GM23338 (cell line): Measurements from ENCODE around the gene HS6ST3. TPM values are rescaled to one million over a fixed set of nuclear protein-coding genes. Genes with fewer than 3 reads are reported as not detected.

ENCODE experiments used
- ATAC-seq: fragments of 200-7000 bp; cut with Tn5 transposase; 3 replicates; pipeline ENCODE4 v1.9.1; 2020
- DNase-seq: peaks from one replicate; pipeline ENCODE4 v3.0.0-alpha.2; 2015; ENCODE audit warnings: low spot score
- H2AFZ ChIP-seq: fragments of 200-600 bp; sonication (generic); 2 replicates; pipeline ENCODE4 v1.8.0; 2016; ENCODE audit warnings: antibody characterized with exemption, mild to moderate bottlenecking, moderate library complexity
- H3F3A ChIP-seq: fragments of 200-600 bp; sonication (generic); replicated peaks from 2 replicates; pipeline ENCODE4 v1.8.0; 2017; ENCODE audit warnings: antibody characterized with exemption, mixed run types, low read depth
- H3K27ac ChIP-seq: fragments of 200-600 bp; sonication (generic); 2 replicates; pipeline ENCODE4 v1.6.1; 2016; ENCODE audit warnings: low read depth
- H3K27me3 ChIP-seq: fragments of 200-600 bp; sonication (generic); 2 replicates; pipeline ENCODE4 v1.8.0; 2016; ENCODE audit warnings: mild to moderate bottlenecking, mixed run types, moderate library complexity; ENCODE audit not compliant: insufficient read depth
- H3K36me3 ChIP-seq: fragments of 200-600 bp; sonication (generic); 2 replicates; pipeline ENCODE4 v1.8.0; 2016; ENCODE audit warnings: mild to moderate bottlenecking; ENCODE audit not compliant: insufficient read depth
- H3K4me1 ChIP-seq: fragments of 200-600 bp; sonication (generic); 2 replicates; pipeline ENCODE4 v1.8.0; 2016; ENCODE audit warnings: mild to moderate bottlenecking, moderate library complexity; ENCODE audit not compliant: insufficient read depth
- H3K4me2 ChIP-seq: fragments of 200-600 bp; sonication (generic); 2 replicates; pipeline ENCODE4 v1.7.1; 2017; ENCODE audit warnings: mixed run types
- H3K4me3 ChIP-seq: fragments of 200-600 bp; sonication (generic); 2 replicates; pipeline ENCODE4 v1.6.1; 2016; ENCODE audit warnings: mixed run types
- H3K79me2 ChIP-seq: fragments of 200-600 bp; sonication (generic); replicated peaks from 2 replicates; pipeline ENCODE4 v1.8.0; 2017; ENCODE audit warnings: mild to moderate bottlenecking; ENCODE audit not compliant: insufficient read depth
- H3K9me2 ChIP-seq: fragments of 200-600 bp; sonication (generic); 2 replicates; pipeline ENCODE4 v1.8.0; 2017; ENCODE audit not compliant: insufficient read depth
- H4K20me1 ChIP-seq: fragments of 200-600 bp; sonication (generic); replicated peaks from 2 replicates; pipeline ENCODE4 v1.8.0; 2017; ENCODE audit warnings: mild to moderate bottlenecking; ENCODE audit not compliant: insufficient read depth
- H3K27ac Mint-ChIP-seq: 2 replicates; pipeline ENCODE4 v1.8.0; 2020; ENCODE audit warnings: inconsistent platforms, mild to moderate bottlenecking, moderate library complexity, mixed read lengths
- H3K27me3 Mint-ChIP-seq: 3 replicates; pipeline ENCODE4 v1.8.0; 2022; ENCODE audit warnings: low read depth, mild to moderate bottlenecking, moderate library complexity, mixed read lengths, inconsistent platforms; ENCODE audit not compliant: insufficient read depth, poor library complexity
- H3K36me3 Mint-ChIP-seq: 3 replicates; pipeline ENCODE4 v1.8.0; 2021; ENCODE audit warnings: low read depth, mild to moderate bottlenecking, inconsistent platforms, moderate library complexity, mixed read lengths
- H3K4me1 Mint-ChIP-seq: 3 replicates; pipeline ENCODE4 v1.8.0; 2020; ENCODE audit warnings: mild to moderate bottlenecking, inconsistent platforms, mixed read lengths
- H3K4me3 Mint-ChIP-seq: 3 replicates; pipeline ENCODE4 v1.8.0; 2021; ENCODE audit warnings: moderate library complexity, mild to moderate bottlenecking, inconsistent platforms, mixed read lengths
- H3K9me3 Mint-ChIP-seq: 3 replicates; pipeline ENCODE4 v1.8.0; 2020; ENCODE audit warnings: moderate library complexity, mild to moderate bottlenecking, inconsistent platforms, mixed read lengths
- CREB1 ChIP-seq: fragments of 250-450 bp; sonication (Bioruptor Pico); IDR thresholded peaks from 2 replicates; pipeline ENCODE4 v1.5.0; 2020; ENCODE audit warnings: low read depth, mild to moderate bottlenecking, moderate library complexity
- CTCF ChIP-seq, 2 experiments: fragments of 200-600 bp in 1 of 2; sonication (generic) in 1 of 2; conservative IDR thresholded peaks; 2 replicates each; pipeline versions ENCODE4 v1.5.1 to v1.6.1; 2016 to 2017; ENCODE audit warnings: antibody characterized with exemption in 2 of 2, low read depth in 2 of 2, mild to moderate bottlenecking in 2 of 2, moderate library complexity in 1 of 2
- ETS1 ChIP-seq: IDR thresholded peaks from 2 replicates; pipeline ENCODE4 v1.6.1; 2016; ENCODE audit warnings: antibody characterized with exemption
- EZH2 ChIP-seq: fragments of 200-600 bp; sonication (generic); IDR thresholded peaks from one replicate; pipeline ENCODE4 v1.8.0; 2017; ENCODE audit warnings: antibody characterized with exemption, mild to moderate bottlenecking, low read depth; ENCODE audit not compliant: unreplicated experiment
- EZH2phosphoT487 ChIP-seq: fragments of 200-600 bp; sonication (generic); IDR thresholded peaks from one replicate; pipeline ENCODE4 v1.8.1; 2018; ENCODE audit warnings: antibody characterized with exemption; ENCODE audit not compliant: unreplicated experiment
- NANOG ChIP-seq: IDR thresholded peaks from 2 replicates; pipeline ENCODE4 v1.6.1; 2016; ENCODE audit warnings: antibody characterized with exemption, borderline replicate concordance
- POLR2AphosphoS5 ChIP-seq: IDR thresholded peaks from 2 replicates; pipeline ENCODE4 v1.6.1; 2016; ENCODE audit warnings: antibody characterized with exemption, low read depth
- STAT1 ChIP-seq: IDR thresholded peaks from one replicate; pipeline ENCODE4 v1.6.1; 2016; ENCODE audit warnings: antibody characterized with exemption; ENCODE audit not compliant: unreplicated experiment
- ZNF114 ChIP-seq: fragments of 250-450 bp; sonication (Bioruptor Pico); IDR thresholded peaks from 2 replicates; pipeline ENCODE4 v1.5.0; 2020; ENCODE audit warnings: mild to moderate bottlenecking, moderate library complexity
- ZNF462 ChIP-seq: fragments of 250-450 bp; sonication (Bioruptor Pico); IDR thresholded peaks from 2 replicates; pipeline ENCODE4 v1.5.0; 2020; ENCODE audit warnings: mild to moderate bottlenecking, moderate library complexity
- polyA plus RNA-seq: library from polyadenylated mRNA; unstranded; fragments of >200 nt; fragmentation: Nextera tagmentation; extraction: Ambion mirVana; gene quantifications from 2 replicates; pipeline ENCODE4 v1.2.1, GENCODE V29; 2016
- total RNA-seq: library from RNA; depleted of rRNA; stranded (reverse); fragments of >200 nt; shearing (Covaris generic); gene quantifications from 2 replicates; pipeline ENCODE4 v1.2.3, GENCODE V29; 2014

Gene HS6ST3
- total and polyA plus RNA-seq, 2 experiments from 2014 or later, result 0.52 to 0.80 TPM

GRCh38 chr13:96553796-96554195, 463.9 kb downstream of the HS6ST3 start:
- Mint-ChIP-seq H3K36me3 (no peaks in the 10 kb centered on the region), H3K4me3 (no peak overlapping the region), H3K9me3 (no peaks in the 10 kb centered on the region), H3K27ac (no peak overlapping the region), H3K27me3 (no peaks in the 10 kb centered on the region), H3K4me1 (peaks cover 5% of the 10 kb centered on the region; the same call in 1 of the 3 replicates)
- TF ChIP-seq STAT1, result no peak
- TF ChIP-seq ZNF462 (CRISPR knock-in tag), result no peak
- TF ChIP-seq CREB1, result no peak
- TF ChIP-seq EZH2phosphoT487, result no peak
- no peak for TF ChIP-seq CTCF (conservative IDR thresholded peaks at IDR 0.05; ENCODE audit: low read depth in 2 of 2)
- no peak for TF ChIP-seq EZH2
- TF ChIP-seq ZNF114 (CRISPR knock-in tag), result no peak
- TF ChIP-seq NANOG, result no peak
- TF ChIP-seq POLR2AphosphoS5, result no peak
- no peak for TF ChIP-seq ETS1
- H3K79me2 ChIP-seq, result no peaks in the 10 kb centered on the region
- H3F3A ChIP-seq, result no peaks in the 10 kb centered on the region
- no peak for DNase-seq
- H3K4me2 ChIP-seq, result no peak overlapping the region
- no peak overlapping the region for H3K4me3 ChIP-seq
- no peak overlapping the region for H3K27ac ChIP-seq
- H3K4me1 ChIP-seq, result no peaks in the 10 kb centered on the region
- no peaks in the 10 kb centered on the region for H3K27me3 ChIP-seq
- ATAC-seq, result no peak
- no peak overlapping the region for H2AFZ ChIP-seq
- no peaks in the 10 kb centered on the region for H3K36me3 ChIP-seq
- no peaks in the 10 kb centered on the region for H4K20me1 ChIP-seq
- H3K9me2 ChIP-seq, result peaks cover 3% of the 10 kb centered on the region; the same call in 1 of the 2 replicates
